Brain pericyte (primary cell): Measurements from ENCODE around the gene ZNF573.
A peak's percentile ranks its signal among the peaks of the same experiment; 100 is the strongest.

Experiments used
- DNase-seq: peaks from one replicate; pipeline ENCODE4 v3.0.0-alpha.2; 2012; ENCODE audit warnings: low read depth, low spot score

The ZNF573 gene

DNA sequence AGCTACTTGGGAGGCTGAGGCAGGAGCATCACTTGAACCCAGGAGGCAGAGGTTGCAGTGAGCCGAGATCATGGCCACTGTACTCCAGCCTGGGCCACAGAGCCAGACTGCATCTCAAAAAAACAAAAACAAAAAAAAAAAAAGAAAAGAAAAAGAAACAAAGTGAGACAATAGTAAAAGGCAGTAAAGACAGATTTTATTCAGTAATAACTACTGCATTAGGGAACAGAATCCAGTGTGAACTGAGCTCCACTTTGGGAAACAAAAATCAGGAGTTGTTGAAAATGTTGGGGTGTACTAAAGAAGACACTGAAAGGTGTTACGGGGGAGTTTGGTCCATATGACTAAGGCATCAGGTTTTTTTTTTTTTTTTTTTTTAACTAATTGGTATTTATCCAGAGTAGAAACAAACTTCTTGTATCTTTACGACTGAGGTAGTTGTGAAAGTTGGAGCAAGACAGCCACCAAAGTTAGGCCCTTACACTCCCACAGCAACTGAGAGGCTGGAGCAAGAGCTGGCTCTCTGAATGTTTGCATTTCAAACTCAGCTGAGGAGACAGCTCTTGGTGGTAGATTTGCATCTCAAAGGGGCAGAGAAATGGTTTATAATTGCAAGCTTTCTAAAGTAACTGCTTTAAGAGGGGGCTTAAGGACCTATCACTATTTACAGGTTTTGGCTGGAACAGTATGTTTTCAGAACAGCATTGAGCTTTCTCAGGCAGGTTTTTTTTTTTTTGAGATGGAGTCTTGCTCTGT is 84.1 kb downstream of the ZNF573 start:
- no peak for DNase-seq

GRCh38 chr19:37692956-37693620 is 86.3 kb downstream of the ZNF573 start:
- DNase-seq = no peak

GRCh38 chr19:37691881-37692504 is 87.4 kb downstream of the ZNF573 start:
- peak; percentile 53 for DNase-seq
